SK-N-SH treated with all-trans-retinoic acid at 6 μM for 48 hours (cell line): ENCODE results near the gene CARTPT.

Source experiments
- CREB5 ChIP-seq: fragments of 250-450 bp; sonication (Bioruptor Pico); IDR thresholded peaks from 2 replicates; pipeline ENCODE4 v1.5.1; 2020; ENCODE audit warnings: low read depth, mild to moderate bottlenecking, moderate library complexity
- CSRNP3 ChIP-seq: fragments of 250-450 bp; sonication (Bioruptor Pico); IDR thresholded peaks from 2 replicates; pipeline ENCODE4 v1.5.1; 2021; ENCODE audit warnings: mild to moderate bottlenecking, moderate library complexity
- GLIS3 ChIP-seq: fragments of 250-450 bp; sonication (Bioruptor Pico); IDR thresholded peaks from 2 replicates; pipeline ENCODE4 v1.5.0; 2020; ENCODE audit warnings: mild to moderate bottlenecking, moderate library complexity
- ISL1 ChIP-seq: fragments of 250-450 bp; sonication (Bioruptor Pico); IDR thresholded peaks from 2 replicates; pipeline ENCODE4 v2.1.2; 2022; ENCODE audit warnings: mild to moderate bottlenecking, moderate library complexity
- PATZ1 ChIP-seq: fragments of 250-450 bp; sonication (Bioruptor Pico); IDR thresholded peaks from 2 replicates; pipeline ENCODE4 v1.8.0; 2020; ENCODE audit warnings: mild to moderate bottlenecking, moderate library complexity, borderline replicate concordance
- ZFP30 ChIP-seq: fragments of 450-650 bp; formaldehyde crosslinking; IDR thresholded peaks from 2 replicates; pipeline ENCODE4 v1.5.0; 2022; ENCODE audit warnings: mild to moderate bottlenecking, moderate library complexity

GRCh38 chr5:71757590-71758543, 38.8 kb downstream of the CARTPT start:
- no peak for TF ChIP-seq ZFP30 (CRISPR knock-in tag)
- TF ChIP-seq GLIS3 (CRISPR knock-in tag) = no peak
- TF ChIP-seq CREB5 (CRISPR knock-in tag) = no peak
- TF ChIP-seq ISL1 (CRISPR knock-in tag) = no peak
- TF ChIP-seq CSRNP3 (CRISPR knock-in tag) = no peak
- no peak for TF ChIP-seq PATZ1 (CRISPR knock-in tag)
